ENCODE results near the gene KAT7.
"Not testable (repeated sequence)": the region's sequence is repeated elsewhere in the genome, so short reads cannot be mapped to it uniquely, and the experiment has no call there.

The KAT7 gene

DNA sequence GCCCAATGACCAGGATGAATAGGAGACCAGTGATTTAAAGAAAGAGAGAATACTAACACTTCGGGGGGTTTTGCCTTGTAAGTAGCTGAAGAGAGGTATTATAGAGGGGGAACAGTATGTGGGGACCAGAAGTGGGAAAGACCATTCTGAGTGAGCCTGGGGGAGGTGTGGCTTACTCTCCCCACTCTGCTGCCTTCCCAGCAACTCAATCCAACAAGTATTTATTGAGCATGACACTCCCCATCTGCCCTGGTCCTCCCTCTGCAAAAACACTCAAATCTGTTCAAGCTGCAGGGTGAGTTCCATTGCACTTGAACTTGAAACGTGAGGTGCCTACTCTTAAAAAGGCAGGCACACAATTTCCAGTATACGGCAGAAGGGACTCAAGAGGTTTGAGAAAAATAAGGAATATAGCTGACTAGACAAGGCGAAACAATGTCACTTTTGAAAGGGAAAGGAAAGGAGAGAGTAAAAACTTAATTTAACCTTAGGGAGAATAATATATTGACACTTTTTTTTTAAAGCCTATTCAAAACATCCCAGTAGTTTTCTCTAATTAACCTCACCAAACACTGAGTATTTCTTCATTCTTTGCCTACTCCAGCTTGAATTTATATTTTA is 32.7 kb upstream of the KAT7 start:
- H3K4me3 ChIP-seq (ENCODE audit: low read length): no peak overlapping the region
- DNase-seq (ENCODE audit: low read depth): no peak
- TF ChIP-seq, protein P1, sequence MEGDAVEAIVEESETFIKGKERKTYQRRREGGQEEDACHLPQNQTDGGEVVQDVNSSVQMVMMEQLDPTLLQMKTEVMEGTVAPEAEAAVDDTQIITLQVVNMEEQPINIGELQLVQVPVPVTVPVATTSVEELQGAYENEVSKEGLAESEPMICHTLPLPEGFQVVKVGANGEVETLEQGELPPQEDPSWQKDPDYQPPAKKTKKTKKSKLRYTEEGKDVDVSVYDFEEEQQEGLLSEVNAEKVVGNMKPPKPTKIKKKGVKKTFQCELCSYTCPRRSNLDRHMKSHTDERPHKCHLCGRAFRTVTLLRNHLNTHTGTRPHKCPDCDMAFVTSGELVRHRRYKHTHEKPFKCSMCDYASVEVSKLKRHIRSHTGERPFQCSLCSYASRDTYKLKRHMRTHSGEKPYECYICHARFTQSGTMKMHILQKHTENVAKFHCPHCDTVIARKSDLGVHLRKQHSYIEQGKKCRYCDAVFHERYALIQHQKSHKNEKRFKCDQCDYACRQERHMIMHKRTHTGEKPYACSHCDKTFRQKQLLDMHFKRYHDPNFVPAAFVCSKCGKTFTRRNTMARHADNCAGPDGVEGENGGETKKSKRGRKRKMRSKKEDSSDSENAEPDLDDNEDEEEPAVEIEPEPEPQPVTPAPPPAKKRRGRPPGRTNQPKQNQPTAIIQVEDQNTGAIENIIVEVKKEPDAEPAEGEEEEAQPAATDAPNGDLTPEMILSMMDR (conservative IDR thresholded peaks at IDR 0.05; ENCODE audit: low read length): no peak

DNA sequence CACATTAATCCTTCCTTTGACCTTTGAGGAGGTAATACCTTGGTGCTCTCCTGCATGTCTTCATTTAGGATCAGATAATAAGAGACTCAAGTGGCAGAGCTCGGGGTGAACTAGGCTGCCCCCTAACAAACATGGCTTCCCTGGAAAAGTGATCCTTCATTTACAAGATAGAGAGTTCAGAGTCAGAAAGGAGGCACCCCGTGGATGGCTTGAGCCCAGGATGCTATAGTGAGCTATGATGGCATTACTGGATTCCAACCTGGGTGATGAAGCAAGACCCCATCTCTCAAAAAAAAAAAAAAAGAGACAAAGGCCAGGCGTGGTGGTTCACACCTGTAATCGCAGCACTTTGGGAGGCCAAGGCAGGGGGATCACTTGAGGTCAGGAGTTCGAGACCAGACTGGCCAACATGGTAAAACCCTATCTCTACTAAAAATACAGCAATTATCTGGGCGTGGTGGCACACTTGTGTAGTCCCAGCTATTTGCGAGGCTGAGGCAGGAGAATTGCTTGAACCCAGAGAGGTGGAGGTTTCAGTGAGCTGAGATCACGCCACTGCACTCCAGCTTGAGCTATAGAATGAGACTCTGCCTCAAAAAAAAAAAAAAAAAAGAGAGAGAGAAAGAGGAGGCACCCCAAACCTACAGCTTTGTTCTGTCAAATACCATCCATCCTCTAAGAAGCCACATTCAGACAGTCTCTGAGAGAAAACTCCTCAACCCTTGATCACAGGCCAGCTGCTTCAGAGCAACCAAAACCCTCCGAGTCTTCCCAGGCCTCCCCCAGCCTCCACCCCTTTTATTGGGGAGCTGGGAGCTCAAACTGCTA is 31.9 kb upstream of the KAT7 start:
- TF ChIP-seq, protein P1 (conservative IDR thresholded peaks at IDR 0.05; ENCODE audit: low read length): no peak
- no peak overlapping the region for H3K4me3 ChIP-seq (ENCODE audit: low read length)
- no peak for DNase-seq (ENCODE audit: low read depth)

DNA sequence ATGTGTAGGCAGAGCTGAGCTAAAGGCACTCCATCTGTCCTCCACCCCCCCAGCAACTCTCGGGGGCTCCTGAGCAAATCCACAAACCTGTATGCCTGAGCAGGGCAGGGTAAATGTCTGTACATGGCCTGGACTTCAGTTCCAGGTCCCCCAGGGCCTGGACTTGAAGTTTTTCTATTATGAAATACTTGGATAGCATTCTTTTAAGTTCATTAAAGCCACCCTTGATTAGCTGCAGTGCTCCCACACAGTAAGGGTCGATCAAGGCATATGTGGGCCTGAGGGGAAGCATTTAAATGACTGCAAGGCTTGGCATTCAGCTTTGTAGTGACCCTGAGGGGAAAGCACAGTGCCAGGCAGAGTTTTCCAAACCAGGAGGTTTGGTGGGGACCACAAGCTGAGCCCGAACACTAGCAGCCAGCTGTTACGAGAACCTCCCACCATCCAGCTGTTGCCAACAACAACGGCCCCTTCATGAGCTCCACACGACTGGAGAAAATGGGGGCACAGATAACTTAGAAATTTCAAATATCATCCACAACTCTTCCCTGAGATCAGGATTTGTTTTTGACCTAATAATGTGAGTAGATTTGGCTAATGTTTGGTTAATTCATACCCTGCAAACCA is 31.2 kb upstream of the KAT7 start:
- no peak for DNase-seq (ENCODE audit: low read depth)
- no peak overlapping the region for H3K4me3 ChIP-seq (ENCODE audit: low read length)
- TF ChIP-seq, protein P1 (conservative IDR thresholded peaks at IDR 0.05; ENCODE audit: low read length): no peak

DNA sequence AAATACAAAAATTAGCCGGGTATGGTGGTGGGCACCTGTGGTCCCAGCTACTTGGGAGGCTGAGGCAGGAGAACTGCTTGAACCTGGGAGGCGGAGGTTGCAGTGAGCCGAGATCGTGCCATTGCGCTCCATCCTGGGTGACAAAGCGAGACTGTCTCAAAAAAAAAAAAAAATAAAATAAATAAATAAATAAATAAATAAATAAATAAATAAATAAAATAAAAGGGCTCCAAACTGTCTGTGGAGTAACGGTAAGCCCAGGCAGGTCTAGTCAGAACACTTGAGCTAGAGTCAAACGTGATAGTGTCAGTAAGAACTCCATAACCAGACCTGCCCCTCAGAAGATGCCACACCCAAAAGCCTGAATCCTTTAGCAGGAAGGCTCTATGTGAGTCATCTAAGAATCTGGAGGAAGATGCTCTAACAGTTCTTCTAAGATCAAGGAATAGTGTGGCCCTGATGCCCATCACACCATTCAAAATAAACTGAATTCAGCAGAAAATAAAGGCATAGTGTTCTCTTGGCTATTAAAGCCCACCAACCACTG is 29.9 kb upstream of the KAT7 start:
- H3K4me3 ChIP-seq (ENCODE audit: low read length): not testable (repeated sequence)
- DNase-seq (ENCODE audit: low read depth): peak; percentile 5

DNA sequence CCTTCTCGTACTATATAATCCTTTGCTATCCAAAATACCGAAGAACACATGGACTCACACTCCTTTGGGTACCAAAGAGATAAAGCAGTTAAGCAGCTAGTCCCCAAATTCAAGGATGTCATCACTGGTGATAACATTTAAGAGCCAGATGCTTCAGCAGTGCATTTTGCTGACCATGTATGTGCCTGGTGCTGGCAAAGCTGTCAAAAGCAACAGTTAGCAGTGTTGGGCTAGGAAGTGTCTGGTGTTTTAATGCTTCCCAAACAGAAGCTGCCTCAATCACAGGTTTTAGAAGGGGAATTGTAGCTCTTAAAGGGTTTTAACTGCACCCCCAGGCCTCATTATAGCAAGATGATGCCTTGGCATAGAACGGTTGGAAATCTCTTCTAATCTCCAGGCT is 29.3 kb upstream of the KAT7 start:
- DNase-seq (ENCODE audit: low read depth): no peak
- TF ChIP-seq, protein P1 (conservative IDR thresholded peaks at IDR 0.05; ENCODE audit: low read length): no peak
- no peak overlapping the region for H3K4me3 ChIP-seq (ENCODE audit: low read length)

DNA sequence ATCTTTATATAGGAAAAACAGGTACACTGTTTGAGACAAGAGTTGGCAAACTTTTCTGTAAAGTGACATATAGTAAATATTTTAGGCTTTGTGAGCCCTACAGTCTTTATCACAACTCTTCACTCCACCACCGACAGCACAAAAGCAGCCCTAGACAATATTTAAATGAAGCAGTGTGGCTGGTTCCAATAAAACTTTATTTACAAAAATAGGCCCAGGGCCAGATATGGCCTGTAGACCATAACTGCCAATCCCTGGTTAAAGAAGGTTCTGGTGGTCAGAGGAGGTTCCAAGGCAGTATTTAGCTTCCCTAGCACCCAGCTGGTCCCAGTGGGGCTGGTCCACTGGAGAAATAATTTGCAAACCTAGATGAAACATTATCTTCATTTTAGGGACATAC is 28.2 kb upstream of the KAT7 start:
- no peak for DNase-seq (ENCODE audit: low read depth)
- TF ChIP-seq, protein P1 (conservative IDR thresholded peaks at IDR 0.05; ENCODE audit: low read length): no peak
- H3K4me3 ChIP-seq (ENCODE audit: low read length): no peak overlapping the region

DNA sequence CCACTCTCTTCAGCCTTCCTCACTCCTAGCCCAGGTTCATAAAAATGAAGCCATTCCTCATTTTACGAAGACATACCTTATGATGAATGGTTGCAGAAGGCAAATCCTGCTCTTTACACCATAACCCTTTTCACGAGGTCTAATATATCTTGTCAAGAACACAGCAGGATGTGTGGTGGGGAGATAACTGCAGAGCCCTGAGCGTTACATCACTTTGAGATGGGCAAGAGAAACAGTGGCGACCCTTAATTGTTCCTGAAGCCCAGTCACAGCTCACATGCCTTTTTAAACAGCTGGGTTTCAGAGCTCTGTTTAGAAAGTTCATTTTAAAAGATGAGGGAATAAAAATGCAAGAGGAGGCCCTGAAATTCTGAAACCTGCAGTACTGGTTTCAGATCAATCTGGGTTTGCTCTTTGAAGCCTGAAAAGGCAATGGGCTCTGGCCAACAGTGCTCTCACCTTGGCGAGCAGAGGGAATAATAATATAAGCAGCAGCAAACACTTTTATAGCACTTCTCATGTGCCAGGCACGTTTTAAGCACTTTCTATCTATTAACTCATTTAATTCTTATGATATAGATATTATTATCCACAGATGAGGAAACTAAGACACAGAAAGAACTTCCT is 27.4 kb upstream of the KAT7 start:
- H3K4me3 ChIP-seq (ENCODE audit: low read length): no peak overlapping the region
- no peak for DNase-seq (ENCODE audit: low read depth)
- TF ChIP-seq, protein P1 (conservative IDR thresholded peaks at IDR 0.05; ENCODE audit: low read length): no peak
